Liver (tissue), 9 donors: Measurements from ENCODE around the gene ANKLE1. TPM values are rescaled to one million over a fixed set of nuclear protein-coding genes. Genes with fewer than 3 reads are reported as not detected.

ENCODE experiments used
- DNase-seq: peaks from one replicate; pipeline ENCODE4 v3.0.0-alpha.2; 2017; ENCODE audit warnings: low spot score
- H3K27ac ChIP-seq, 2 donors: one replicate each; pipeline ENCODE4 v1.7.0; 2013; ENCODE audit warnings: inconsistent platforms in 2 of 2, low read length in 2 of 2, control low read depth in 1 of 2, low read depth in 1 of 2, mild to moderate bottlenecking in 1 of 2
- H3K27me3 ChIP-seq, 4 donors: one replicate each; pipeline versions ENCODE4 v1.6.1 to v1.7.0; 2013; ENCODE audit warnings: low read length in 3 of 4, inconsistent platforms in 1 of 4, mild to moderate bottlenecking in 1 of 4, moderate library complexity in 1 of 4; ENCODE audit not compliant: control insufficient read depth in 4 of 4, insufficient read depth in 4 of 4
- H3K36me3 ChIP-seq, 4 donors: one replicate each; pipeline versions ENCODE4 v1.6.1 to v1.7.0; 2013; ENCODE audit warnings: low read length in 3 of 4, mild to moderate bottlenecking in 3 of 4, low read depth in 1 of 4, moderate library complexity in 1 of 4; ENCODE audit not compliant: control insufficient read depth in 4 of 4, insufficient read depth in 3 of 4
- H3K4me1 ChIP-seq, 4 donors: one replicate each; pipeline versions ENCODE4 v1.6.1 to v1.7.0; 2013; ENCODE audit warnings: low read length in 3 of 4, mild to moderate bottlenecking in 3 of 4, moderate library complexity in 1 of 4; ENCODE audit not compliant: control insufficient read depth in 4 of 4, insufficient read depth in 4 of 4
- H3K4me3 ChIP-seq, 3 donors: one replicate each; pipeline versions ENCODE4 v1.6.1 to v1.7.0; 2013; ENCODE audit warnings: low read length in 3 of 3, control low read depth in 1 of 3, low read depth in 1 of 3, mild to moderate bottlenecking in 1 of 3
- H3K9ac ChIP-seq, 2 donors: one replicate each; pipeline ENCODE4 v1.7.0; 2013; ENCODE audit warnings: low read length in 2 of 2, mild to moderate bottlenecking in 2 of 2, moderate library complexity in 2 of 2, control low read depth in 1 of 2, low read depth in 1 of 2
- H3K9me3 ChIP-seq, 4 donors: one replicate each; pipeline versions ENCODE4 v1.6.1 to v1.7.0; 2013; ENCODE audit warnings: low read length in 3 of 4; ENCODE audit not compliant: control insufficient read depth in 4 of 4
- EGR1 ChIP-seq, 2 donors: IDR thresholded peaks; 2 replicates each; pipeline ENCODE4 v1.6.1; 2016 to 2018; ENCODE audit warnings: antibody characterized with exemption in 2 of 2, low read depth in 2 of 2
- FOXA1 ChIP-seq: IDR thresholded peaks from 2 replicates; pipeline ENCODE4 v1.6.1; 2016; ENCODE audit warnings: antibody characterized with exemption
- FOXA2 ChIP-seq: IDR thresholded peaks from 2 replicates; pipeline ENCODE4 v1.6.1; 2016; ENCODE audit warnings: antibody characterized with exemption
- GABPA ChIP-seq, 2 donors: IDR thresholded peaks in 1 of 2; conservative IDR thresholded peaks in 1 of 2; 2 replicates each; pipeline ENCODE4 v1.6.1; 2016; ENCODE audit warnings: antibody characterized with exemption in 2 of 2, mild to moderate bottlenecking in 1 of 2, moderate library complexity in 1 of 2
- HNF4A ChIP-seq, 2 donors: conservative IDR thresholded peaks; 2 replicates each; pipeline ENCODE4 v1.6.1; 2016; ENCODE audit warnings: antibody characterized with exemption in 2 of 2, mild to moderate bottlenecking in 2 of 2
- HNF4G ChIP-seq: IDR thresholded peaks from 2 replicates; pipeline ENCODE4 v1.6.1; 2016; ENCODE audit warnings: antibody characterized with exemption
- JUND ChIP-seq, 2 donors: IDR thresholded peaks; 2 replicates each; pipeline ENCODE4 v1.6.1; 2016; ENCODE audit warnings: antibody characterized with exemption in 2 of 2
- NR2F2 ChIP-seq: IDR thresholded peaks from 2 replicates; pipeline ENCODE4 v1.6.1; 2016; ENCODE audit warnings: antibody characterized with exemption
- RAD21 ChIP-seq, 2 donors: IDR thresholded peaks; 2 replicates each; pipeline ENCODE4 v1.6.1; 2016; ENCODE audit warnings: antibody characterized with exemption in 2 of 2, mild to moderate bottlenecking in 2 of 2
- RXRA ChIP-seq, 2 donors: IDR thresholded peaks; 2 replicates each; pipeline ENCODE4 v1.6.1; 2017 to 2018; ENCODE audit warnings: antibody characterized with exemption in 2 of 2, mild to moderate bottlenecking in 1 of 2
- SP1 ChIP-seq: IDR thresholded peaks from 2 replicates; pipeline ENCODE4 v1.6.1; 2018; ENCODE audit warnings: antibody characterized with exemption, mild to moderate bottlenecking
- TAF1 ChIP-seq: conservative IDR thresholded peaks from 2 replicates; pipeline ENCODE4 v1.6.1; 2016; ENCODE audit warnings: antibody characterized with exemption, mild to moderate bottlenecking
- YY1 ChIP-seq: IDR thresholded peaks from 2 replicates; pipeline ENCODE4 v1.6.1; 2016; ENCODE audit warnings: antibody characterized with exemption, mild to moderate bottlenecking
- WGBS: extraction: QIAGEN DNeasy Blood & Tissue Kit; methylation state at CpG from one replicate; pipeline ENCODE4 v1.1.7; 2013; 5-methylcytosine and 5-hydroxymethylcytosine counted together
- polyA plus RNA-seq, 2 donors: library from polyadenylated mRNA; stranded (reverse) in 1 of 2; unstranded in 1 of 2; fragments of 200-250 nt in 1 of 2; fragments of >200 nt in 1 of 2; fragmentation: Nextera tagmentation in 1 of 2; extraction: Ambion mirVana in 1 of 2; gene quantifications; one replicate each; pipeline versions ENCODE4 v1.2.1 to v1.2.3, GENCODE V29; 2013 to 2015
- total RNA-seq, 2 donors: library from RNA; depleted of rRNA; stranded (reverse); fragments of >200 nt; gene quantifications; one replicate each; pipeline ENCODE4 v1.2.3, GENCODE V29; 2014
- TF ChIP-seq, protein P1 (sequence below): IDR thresholded peaks from 2 replicates; pipeline ENCODE4 v1.6.1; 2016; ENCODE audit warnings: antibody characterized with exemption
- TF ChIP-seq, protein P2 (sequence below): IDR thresholded peaks from 2 replicates; pipeline ENCODE4 v1.6.1; 2016; ENCODE audit warnings: antibody characterized with exemption, mild to moderate bottlenecking
- TF ChIP-seq, protein P3 (sequence below): IDR thresholded peaks from 2 replicates; pipeline ENCODE4 v1.6.1; 2016; ENCODE audit warnings: antibody characterized with exemption
- TF ChIP-seq, protein P4 (sequence below): IDR thresholded peaks from 2 replicates; pipeline ENCODE4 v1.6.1; 2016; ENCODE audit warnings: antibody characterized with exemption
- TF ChIP-seq, protein P5 (sequence below): fragments of 150-350 bp; IDR thresholded peaks from 2 replicates; pipeline ENCODE4 v1.5.1; 2017; ENCODE audit warnings: improper control_type of control experiment, low read depth, low read length; ENCODE audit not compliant: missing input control
- donor health status: healthy.
- donor health status: healthy.
- donor health status: healthy.
- donor health status: healthy.
- donor health status: healthy.

The ANKLE1 gene
- total and polyA plus RNA-seq, 4 donors: 0.10 to 43.2 (median 0.29) TPM

DNA sequence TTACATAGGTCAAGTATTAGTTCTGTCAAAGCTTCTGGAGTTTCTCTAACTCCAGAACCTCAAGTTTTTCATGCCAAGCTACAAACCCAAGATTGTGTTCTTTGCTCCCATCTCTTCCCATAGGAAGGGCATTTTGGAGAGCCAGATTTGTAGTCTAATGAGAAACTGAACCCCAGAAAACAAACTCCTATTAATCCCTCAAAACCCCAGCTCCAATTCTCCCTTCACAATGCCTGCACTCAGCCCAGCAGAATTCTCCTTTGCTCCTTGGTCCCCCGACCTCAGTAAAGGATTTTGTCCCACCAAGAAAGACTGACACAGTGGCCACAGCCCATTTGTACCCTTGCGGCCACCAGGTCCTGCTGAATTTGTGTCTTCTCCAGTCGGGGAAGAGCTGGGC is 25.6 kb upstream of the ANKLE1 start:
- 88% methylated on average over 3 of the region's 3 CpGs for WGBS
- H3K4me3 ChIP-seq: no peak overlapping the region
- TF ChIP-seq, protein P1, sequence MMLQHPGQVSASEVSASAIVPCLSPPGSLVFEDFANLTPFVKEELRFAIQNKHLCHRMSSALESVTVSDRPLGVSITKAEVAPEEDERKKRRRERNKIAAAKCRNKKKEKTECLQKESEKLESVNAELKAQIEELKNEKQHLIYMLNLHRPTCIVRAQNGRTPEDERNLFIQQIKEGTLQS: no peak
- TF ChIP-seq EGR1 (IDR thresholded peaks at IDR 0.05; ENCODE audit: low read depth in 2 of 2) (no peak), NR2F2 (no peak), FOXA1 (no peak), FOXA2 (no peak), HNF4A (conservative IDR thresholded peaks at IDR 0.05) (no peak), SP1 (no peak), JUND (IDR thresholded peaks at IDR 0.05) (no peak), HNF4G (no peak), RXRA (IDR thresholded peaks at IDR 0.05) (no peak), TAF1 (no peak), RAD21 (IDR thresholded peaks at IDR 0.05) (no peak), GABPA (IDR thresholded peaks at IDR 0.05 in 1 of 2, conservative IDR thresholded peaks at IDR 0.05 in 1 of 2) (no peak), YY1 (no peak)
- TF ChIP-seq, protein P2, sequence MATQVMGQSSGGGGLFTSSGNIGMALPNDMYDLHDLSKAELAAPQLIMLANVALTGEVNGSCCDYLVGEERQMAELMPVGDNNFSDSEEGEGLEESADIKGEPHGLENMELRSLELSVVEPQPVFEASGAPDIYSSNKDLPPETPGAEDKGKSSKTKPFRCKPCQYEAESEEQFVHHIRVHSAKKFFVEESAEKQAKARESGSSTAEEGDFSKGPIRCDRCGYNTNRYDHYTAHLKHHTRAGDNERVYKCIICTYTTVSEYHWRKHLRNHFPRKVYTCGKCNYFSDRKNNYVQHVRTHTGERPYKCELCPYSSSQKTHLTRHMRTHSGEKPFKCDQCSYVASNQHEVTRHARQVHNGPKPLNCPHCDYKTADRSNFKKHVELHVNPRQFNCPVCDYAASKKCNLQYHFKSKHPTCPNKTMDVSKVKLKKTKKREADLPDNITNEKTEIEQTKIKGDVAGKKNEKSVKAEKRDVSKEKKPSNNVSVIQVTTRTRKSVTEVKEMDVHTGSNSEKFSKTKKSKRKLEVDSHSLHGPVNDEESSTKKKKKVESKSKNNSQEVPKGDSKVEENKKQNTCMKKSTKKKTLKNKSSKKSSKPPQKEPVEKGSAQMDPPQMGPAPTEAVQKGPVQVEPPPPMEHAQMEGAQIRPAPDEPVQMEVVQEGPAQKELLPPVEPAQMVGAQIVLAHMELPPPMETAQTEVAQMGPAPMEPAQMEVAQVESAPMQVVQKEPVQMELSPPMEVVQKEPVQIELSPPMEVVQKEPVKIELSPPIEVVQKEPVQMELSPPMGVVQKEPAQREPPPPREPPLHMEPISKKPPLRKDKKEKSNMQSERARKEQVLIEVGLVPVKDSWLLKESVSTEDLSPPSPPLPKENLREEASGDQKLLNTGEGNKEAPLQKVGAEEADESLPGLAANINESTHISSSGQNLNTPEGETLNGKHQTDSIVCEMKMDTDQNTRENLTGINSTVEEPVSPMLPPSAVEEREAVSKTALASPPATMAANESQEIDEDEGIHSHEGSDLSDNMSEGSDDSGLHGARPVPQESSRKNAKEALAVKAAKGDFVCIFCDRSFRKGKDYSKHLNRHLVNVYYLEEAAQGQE: no peak
- TF ChIP-seq, protein P3, sequence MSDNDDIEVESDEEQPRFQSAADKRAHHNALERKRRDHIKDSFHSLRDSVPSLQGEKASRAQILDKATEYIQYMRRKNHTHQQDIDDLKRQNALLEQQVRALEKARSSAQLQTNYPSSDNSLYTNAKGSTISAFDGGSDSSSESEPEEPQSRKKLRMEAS: no peak
- TF ChIP-seq, protein P4, sequence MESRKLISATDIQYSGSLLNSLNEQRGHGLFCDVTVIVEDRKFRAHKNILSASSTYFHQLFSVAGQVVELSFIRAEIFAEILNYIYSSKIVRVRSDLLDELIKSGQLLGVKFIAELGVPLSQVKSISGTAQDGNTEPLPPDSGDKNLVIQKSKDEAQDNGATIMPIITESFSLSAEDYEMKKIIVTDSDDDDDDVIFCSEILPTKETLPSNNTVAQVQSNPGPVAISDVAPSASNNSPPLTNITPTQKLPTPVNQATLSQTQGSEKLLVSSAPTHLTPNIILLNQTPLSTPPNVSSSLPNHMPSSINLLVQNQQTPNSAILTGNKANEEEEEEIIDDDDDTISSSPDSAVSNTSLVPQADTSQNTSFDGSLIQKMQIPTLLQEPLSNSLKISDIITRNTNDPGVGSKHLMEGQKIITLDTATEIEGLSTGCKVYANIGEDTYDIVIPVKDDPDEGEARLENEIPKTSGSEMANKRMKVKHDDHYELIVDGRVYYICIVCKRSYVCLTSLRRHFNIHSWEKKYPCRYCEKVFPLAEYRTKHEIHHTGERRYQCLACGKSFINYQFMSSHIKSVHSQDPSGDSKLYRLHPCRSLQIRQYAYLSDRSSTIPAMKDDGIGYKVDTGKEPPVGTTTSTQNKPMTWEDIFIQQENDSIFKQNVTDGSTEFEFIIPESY: no peak
- TF ChIP-seq, protein P5, sequence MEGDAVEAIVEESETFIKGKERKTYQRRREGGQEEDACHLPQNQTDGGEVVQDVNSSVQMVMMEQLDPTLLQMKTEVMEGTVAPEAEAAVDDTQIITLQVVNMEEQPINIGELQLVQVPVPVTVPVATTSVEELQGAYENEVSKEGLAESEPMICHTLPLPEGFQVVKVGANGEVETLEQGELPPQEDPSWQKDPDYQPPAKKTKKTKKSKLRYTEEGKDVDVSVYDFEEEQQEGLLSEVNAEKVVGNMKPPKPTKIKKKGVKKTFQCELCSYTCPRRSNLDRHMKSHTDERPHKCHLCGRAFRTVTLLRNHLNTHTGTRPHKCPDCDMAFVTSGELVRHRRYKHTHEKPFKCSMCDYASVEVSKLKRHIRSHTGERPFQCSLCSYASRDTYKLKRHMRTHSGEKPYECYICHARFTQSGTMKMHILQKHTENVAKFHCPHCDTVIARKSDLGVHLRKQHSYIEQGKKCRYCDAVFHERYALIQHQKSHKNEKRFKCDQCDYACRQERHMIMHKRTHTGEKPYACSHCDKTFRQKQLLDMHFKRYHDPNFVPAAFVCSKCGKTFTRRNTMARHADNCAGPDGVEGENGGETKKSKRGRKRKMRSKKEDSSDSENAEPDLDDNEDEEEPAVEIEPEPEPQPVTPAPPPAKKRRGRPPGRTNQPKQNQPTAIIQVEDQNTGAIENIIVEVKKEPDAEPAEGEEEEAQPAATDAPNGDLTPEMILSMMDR: no peak
- DNase-seq: no peak
- H3K36me3 ChIP-seq: no peaks in the 10 kb centered on the region
- H3K9me3 ChIP-seq: no peaks in the 10 kb centered on the region
- no peaks in the 10 kb centered on the region for H3K27me3 ChIP-seq
- H3K4me1 ChIP-seq: peaks cover 0 to 8% (median 3%) of the 10 kb centered on the region in 4 donors
- H3K27ac ChIP-seq: no peak overlapping the region
- no peak overlapping the region for H3K9ac ChIP-seq
